Measurements from ENCODE around the gene GPR31.

DNA sequence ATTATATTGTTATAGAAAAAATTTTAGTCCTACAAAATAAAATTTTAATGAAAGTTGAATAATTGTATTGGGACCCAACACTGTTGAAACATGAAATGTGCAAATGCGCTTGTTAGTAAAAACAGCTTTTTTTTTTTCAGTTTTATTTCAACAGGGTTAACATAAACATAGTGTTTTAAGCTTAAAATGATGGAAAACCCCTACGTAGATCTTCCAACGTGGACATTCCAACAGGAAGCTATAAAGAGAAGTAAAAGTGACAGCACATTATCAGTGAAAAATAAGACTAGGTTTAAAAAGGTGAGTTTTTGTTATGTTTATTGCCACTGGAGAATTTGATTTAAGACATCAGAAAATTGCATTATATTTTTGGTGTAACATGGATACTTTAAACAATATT lies 6.5 kb upstream of the GPR31 start:
- TF ChIP-seq POLR2A (IDR thresholded peaks at IDR 0.05): no peak
- TF ChIP-seq POLR2AphosphoS5 (IDR thresholded peaks at IDR 0.05): no peak
